SK-N-SH (cell line): ENCODE data around the gene OR6C75. TPM values are rescaled to one million over a fixed set of nuclear protein-coding genes. Genes with fewer than 3 reads are reported as not detected.
"Not testable (repeated sequence)": the region's sequence is repeated elsewhere in the genome, so short reads cannot be mapped to it uniquely, and the experiment has no call there.

Experiments
- CTCF ChIA-PET: fragments of 300-600, 350-600 bp; formaldehyde crosslinking; extraction: SDS; loops from one replicate; lab custom pipeline; 2021; lab: Yijun Ruan, JAX
- POLR2A ChIA-PET: fragments of 350-600 bp; sonication (Branson Sonifier 250); formaldehyde crosslinking; extraction: SDS; loops from one replicate; lab custom pipeline; 2020; ENCODE audit warnings: antibody characterized with exemption, inconsistent platforms; lab: Yijun Ruan, JAX
- DNase-seq: peaks from one replicate; pipeline ENCODE4 v3.0.0; 2012
- H2AFZ ChIP-seq: fragments of 200-600 bp; sonication (generic); 2 replicates; pipeline ENCODE4 v1.8.1; 2016; ENCODE audit warnings: antibody characterized with exemption, mild to moderate bottlenecking, low read depth
- H3F3A ChIP-seq: fragments of 200-600 bp; sonication (generic); replicated peaks from 2 replicates; pipeline ENCODE3; 2016; ENCODE audit warnings: antibody characterized with exemption, mild to moderate bottlenecking; ENCODE audit not compliant: insufficient read depth
- H3K27ac ChIP-seq, 2 experiments: fragments of 200-500 bp in 1 of 2; fragments of 200-600 bp in 1 of 2; sonication (Bioruptor generic) in 1 of 2; sonication (generic), shearing (Covaris generic) in 1 of 2; 2 replicates each; pipeline versions ENCODE4 v1.5.1 to v1.6.1; 2014 to 2016; ENCODE audit warnings: low read depth in 2 of 2, inconsistent platforms in 1 of 2, low read length in 1 of 2, mild to moderate bottlenecking in 1 of 2, mixed read lengths in 1 of 2
- H3K27me3 ChIP-seq: fragments of 200-600 bp; sonication (generic), shearing (Covaris generic); 2 replicates; pipeline ENCODE4 v1.6.1; 2016; ENCODE audit warnings: mixed run types; ENCODE audit not compliant: insufficient read depth
- H3K36me3 ChIP-seq, 2 experiments: fragments of 200-500 bp in 1 of 2; fragments of 200-600 bp in 1 of 2; sonication (Bioruptor generic) in 1 of 2; sonication (generic) in 1 of 2; replicated peaks in 1 of 2; 2 replicates each; pipeline versions ENCODE3 to v1.5.1; 2014 to 2016; ENCODE audit warnings: low read length in 1 of 2, mild to moderate bottlenecking in 1 of 2; ENCODE audit not compliant: insufficient read depth in 2 of 2, control insufficient read depth in 1 of 2
- H3K4me1 ChIP-seq, 2 experiments: fragments of 200-500 bp in 1 of 2; fragments of 200-600 bp in 1 of 2; sonication (Bioruptor generic) in 1 of 2; sonication (generic), shearing (Covaris generic) in 1 of 2; 2 replicates each; pipeline versions ENCODE4 v1.5.1 to v1.6.1; 2014 to 2016; ENCODE audit warnings: low read depth in 1 of 2, low read length in 1 of 2, mixed run types in 1 of 2; ENCODE audit not compliant: insufficient read depth in 2 of 2, control insufficient read depth in 1 of 2
- H3K4me2 ChIP-seq: fragments of 200-600 bp; sonication (generic), shearing (Covaris generic); 2 replicates; pipeline ENCODE4 v1.6.1; 2017; ENCODE audit warnings: mixed run types
- H3K4me3 ChIP-seq, 2 experiments: fragments of 200-500 bp in 1 of 2; fragments of 200-600 bp in 1 of 2; sonication (Bioruptor generic) in 1 of 2; sonication (generic), shearing (Covaris generic) in 1 of 2; 2 replicates each; pipeline versions ENCODE4 v1.5.1 to v1.8.1; 2014 to 2016; ENCODE audit warnings: low read depth in 2 of 2, inconsistent platforms in 1 of 2, low read length in 1 of 2, mild to moderate bottlenecking in 1 of 2, mixed read lengths in 1 of 2, moderate library complexity in 1 of 2
- H3K79me2 ChIP-seq: fragments of 200-600 bp; sonication (generic); 2 replicates; pipeline ENCODE4 v1.8.1; 2017; ENCODE audit warnings: mild to moderate bottlenecking; ENCODE audit not compliant: insufficient read depth
- H3K9ac ChIP-seq: fragments of 200-600 bp; sonication (generic); 2 replicates; pipeline ENCODE4 v1.6.1; 2017; ENCODE audit warnings: mixed run types
- H3K9me2 ChIP-seq: fragments of 200-600 bp; sonication (generic); 2 replicates; pipeline ENCODE4 v1.6.1; 2017; ENCODE audit warnings: mixed run types
- H3K9me3 ChIP-seq: fragments of 200-600 bp; sonication (generic); 2 replicates; pipeline ENCODE4 v1.6.1; 2017; ENCODE audit warnings: mixed run types, mild to moderate bottlenecking, moderate library complexity
- H4K20me1 ChIP-seq: fragments of 200-600 bp; sonication (generic); 2 replicates; pipeline ENCODE4 v1.6.1; 2017; ENCODE audit warnings: mild to moderate bottlenecking, mixed run types; ENCODE audit not compliant: insufficient read depth
- EP300 ChIP-seq, 2 experiments: IDR thresholded peaks; 2 replicates each; pipeline versions ENCODE4 v1.4.0 to v1.6.1; 2012; ENCODE audit warnings: borderline replicate concordance in 1 of 2, low read depth in 1 of 2, low read length in 1 of 2
- GABPA ChIP-seq: IDR thresholded peaks from 2 replicates; pipeline ENCODE4 v1.4.0; 2012; ENCODE audit warnings: low read depth, mild to moderate bottlenecking
- NFIC ChIP-seq: IDR thresholded peaks from 2 replicates; pipeline ENCODE4 v1.4.0; 2012; ENCODE audit warnings: borderline replicate concordance
- PBX3 ChIP-seq: IDR thresholded peaks from 2 replicates; pipeline ENCODE4; 2012
- RCOR1 ChIP-seq: fragments of 150-350 bp; IDR thresholded peaks from 2 replicates; pipeline ENCODE4 v1.6.1; 2017; ENCODE audit warnings: antibody characterized with exemption, low read length
- RXRA ChIP-seq: IDR thresholded peaks from 2 replicates; pipeline ENCODE4 v1.4.0; 2012; ENCODE audit warnings: low read depth, mild to moderate bottlenecking, borderline replicate concordance
- SIN3A ChIP-seq: IDR thresholded peaks from 2 replicates; pipeline ENCODE4 v1.6.1; 2012; ENCODE audit warnings: low read depth, mild to moderate bottlenecking, low read length, moderate library complexity, borderline replicate concordance
- TAF1 ChIP-seq: IDR thresholded peaks from 2 replicates; pipeline ENCODE4 v1.6.1; 2012; ENCODE audit warnings: low read depth, mild to moderate bottlenecking, low read length, moderate library complexity, borderline replicate concordance
- TCF12 ChIP-seq: IDR thresholded peaks from 2 replicates; pipeline ENCODE4 v1.4.0; 2012
- TEAD4 ChIP-seq: IDR thresholded peaks from 2 replicates; pipeline ENCODE4 v1.4.0; 2012; ENCODE audit warnings: mild to moderate bottlenecking, borderline replicate concordance; ENCODE audit not compliant: insufficient read depth
- USF2 ChIP-seq: fragments of 150-350 bp; IDR thresholded peaks from 2 replicates; pipeline ENCODE4 v1.6.1; 2017; ENCODE audit warnings: antibody characterized with exemption, low read length, low read depth, borderline replicate concordance
- WGBS: methylation state at CpG from one replicate; pipeline ENCODE4 v1.1.6; 2017; ENCODE audit warnings: low lambda C conversion rate; 5-methylcytosine and 5-hydroxymethylcytosine counted together
- polyA plus RNA-seq, 3 experiments: library from polyadenylated mRNA; depleted of rRNA; stranded (reverse); fragments of >200 nt; gene quantifications; 2 replicates each; pipeline ENCODE4 v1.2.3, GENCODE V29; 2012
- TF ChIP-seq, protein P1 (sequence below): fragments of 200-600 bp; sonication (generic); IDR thresholded peaks from 2 replicates; pipeline ENCODE4 v1.6.1; 2017; ENCODE audit warnings: antibody characterized with exemption, mild to moderate bottlenecking, moderate library complexity

The OR6C75 gene
- polyA plus RNA-seq, 1 of the 3 experiments (the other 2 are of a cell fraction), result not detected

- Histone ChIP-seq H3K27ac (no peak overlapping the region), H3K4me3 (no peak overlapping the region), H4K20me1 (no peaks in the 10 kb centered on the region), H3K27me3 (no peaks in the 10 kb centered on the region; the same call in 1 of the 2 replicates), H3K36me3 (no peaks in the 10 kb centered on the region), H3K9me3 (no peaks in the 10 kb centered on the region), H3K4me1 (no peaks in the 10 kb centered on the region), H2AFZ (no peak overlapping the region), H3K9me2 (no peaks in the 10 kb centered on the region), H3K9ac (no peak overlapping the region), H3K4me2 (no peak overlapping the region), H3K79me2 (no peaks in the 10 kb centered on the region), H3F3A (no peaks in the 10 kb centered on the region)
- ChIA-PET POLR2A (no interaction called here), CTCF (no interaction called here)
- DNase-seq, result no peak
- WGBS, result under 1% methylated on average over 10 of the region's 10 CpGs
- TF ChIP-seq USF2, result no peak
- TF ChIP-seq, protein P1, sequence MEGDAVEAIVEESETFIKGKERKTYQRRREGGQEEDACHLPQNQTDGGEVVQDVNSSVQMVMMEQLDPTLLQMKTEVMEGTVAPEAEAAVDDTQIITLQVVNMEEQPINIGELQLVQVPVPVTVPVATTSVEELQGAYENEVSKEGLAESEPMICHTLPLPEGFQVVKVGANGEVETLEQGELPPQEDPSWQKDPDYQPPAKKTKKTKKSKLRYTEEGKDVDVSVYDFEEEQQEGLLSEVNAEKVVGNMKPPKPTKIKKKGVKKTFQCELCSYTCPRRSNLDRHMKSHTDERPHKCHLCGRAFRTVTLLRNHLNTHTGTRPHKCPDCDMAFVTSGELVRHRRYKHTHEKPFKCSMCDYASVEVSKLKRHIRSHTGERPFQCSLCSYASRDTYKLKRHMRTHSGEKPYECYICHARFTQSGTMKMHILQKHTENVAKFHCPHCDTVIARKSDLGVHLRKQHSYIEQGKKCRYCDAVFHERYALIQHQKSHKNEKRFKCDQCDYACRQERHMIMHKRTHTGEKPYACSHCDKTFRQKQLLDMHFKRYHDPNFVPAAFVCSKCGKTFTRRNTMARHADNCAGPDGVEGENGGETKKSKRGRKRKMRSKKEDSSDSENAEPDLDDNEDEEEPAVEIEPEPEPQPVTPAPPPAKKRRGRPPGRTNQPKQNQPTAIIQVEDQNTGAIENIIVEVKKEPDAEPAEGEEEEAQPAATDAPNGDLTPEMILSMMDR, result no peak
- no peak for TF ChIP-seq TEAD4
- no peak for TF ChIP-seq TCF12
- no peak for TF ChIP-seq RCOR1
- no peak for TF ChIP-seq TAF1
- no peak for TF ChIP-seq GABPA
- no peak for TF ChIP-seq NFIC
- TF ChIP-seq SIN3A, result no peak
Observed at GRCh38 chr12:55336002-55336401, 26.8 kb upstream of the OR6C75 start.

DNA sequence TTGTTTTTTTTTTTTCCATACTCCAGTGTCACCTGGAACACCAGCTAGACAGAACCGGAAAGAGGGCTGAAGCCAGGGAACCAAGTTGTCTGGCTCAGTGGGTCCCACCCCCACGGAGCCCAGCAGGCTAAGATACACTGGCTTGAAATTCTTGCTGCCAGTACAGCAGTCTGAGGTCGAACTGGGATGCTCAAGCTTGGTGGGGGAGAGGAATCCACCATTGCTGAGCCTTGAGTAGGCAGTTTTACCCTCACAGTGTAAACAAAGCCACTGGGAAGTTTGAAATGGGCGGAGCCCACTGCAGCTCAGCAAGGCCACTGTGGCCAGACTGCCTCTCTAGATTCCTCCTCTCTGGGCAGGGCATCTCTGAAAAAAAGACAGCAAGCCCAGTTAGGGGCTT lies 7.4 kb upstream of the OR6C75 start:
- CTCF ChIA-PET, result not testable (repeated sequence)

GRCh38 chr12:55365086-55365485 lies 2.3 kb downstream of the OR6C75 start:
- no peak overlapping the region for H3K9ac ChIP-seq
- no peaks in the 10 kb centered on the region for H3F3A ChIP-seq
- TF ChIP-seq PBX3 (no peak), GABPA (no peak), USF2 (no peak), EP300 (IDR thresholded peaks at IDR 0.05; ENCODE audit: borderline replicate concordance in 1 of 2, low read depth in 1 of 2, low read length in 1 of 2) (no peak), RXRA (no peak)
- ChIA-PET CTCF (no interaction called here), POLR2A (no interaction called here)
- no peak for DNase-seq
- H3K4me2 ChIP-seq, result no peak overlapping the region
- H3K4me1 ChIP-seq, result no peaks in the 10 kb centered on the region
- H4K20me1 ChIP-seq, result no peaks in the 10 kb centered on the region
- H3K27me3 ChIP-seq, result no peaks in the 10 kb centered on the region
- H3K9me3 ChIP-seq, result no peaks in the 10 kb centered on the region
- H3K9me2 ChIP-seq, result no peaks in the 10 kb centered on the region
- no peak overlapping the region for H2AFZ ChIP-seq
- no peak overlapping the region for H3K4me3 ChIP-seq
- no peaks in the 10 kb centered on the region for H3K79me2 ChIP-seq
- no peak overlapping the region for H3K27ac ChIP-seq
- H3K36me3 ChIP-seq, result no peaks in the 10 kb centered on the region
- 0% methylated on average over 3 of the region's 3 CpGs for WGBS

More for the DNA sequence above, 7.4 kb upstream of the OR6C75 start:
- H2AFZ ChIP-seq, H3K79me2 ChIP-seq, H4K20me1 ChIP-seq, H3K9me2 ChIP-seq, H3F3A ChIP-seq, H3K4me3 ChIP-seq, H3K4me2 ChIP-seq, DNase-seq, POLR2A ChIA-PET, H3K4me1 ChIP-seq, H3K27me3 ChIP-seq, H3K27ac ChIP-seq, H3K9ac ChIP-seq, H3K36me3 ChIP-seq, H3K9me3 ChIP-seq: not testable (repeated sequence)
- 0% methylated on average over 3 of the region's 4 CpGs for WGBS
